Brain microvascular endothelial cell (primary cell): ENCODE data around the gene CHRNB4.

ENCODE experiments used
- DNase-seq: peaks from one replicate; pipeline ENCODE4 v3.0.0-alpha.2; 2020
- H3K27ac ChIP-seq: fragments of 250-450 bp; sonication (Bioruptor Pico); 2 replicates; pipeline ENCODE4 v1.5.1; 2020; ENCODE audit warnings: mild to moderate bottlenecking, moderate library complexity
- H3K27me3 ChIP-seq: fragments of 250-450 bp; sonication (Bioruptor Pico); replicated peaks from 2 replicates; pipeline ENCODE4 v1.5.1; 2020; ENCODE audit warnings: mild to moderate bottlenecking
- H3K36me3 ChIP-seq: fragments of 250-450 bp; sonication (Bioruptor Pico); replicated peaks from 2 replicates; pipeline ENCODE4 v1.5.1; 2020; ENCODE audit warnings: mild to moderate bottlenecking
- H3K4me3 ChIP-seq: 2 replicates; pipeline ENCODE4 v1.5.1; 2011; ENCODE audit warnings: low read depth, mild to moderate bottlenecking, control low read depth, low read length, moderate library complexity
- CTCF ChIP-seq: IDR thresholded peaks from 2 replicates; pipeline ENCODE4 v1.5.1; 2011; ENCODE audit warnings: low read depth, mild to moderate bottlenecking, moderate library complexity, low read length, control low read depth, inconsistent platforms; ENCODE audit errors: missing control alignments
- in situ Hi-C: cut with HindIII; loops from 2 replicates; pipeline ENCODE4 v1.10.0; 2017; ENCODE audit warnings: low sequenced_read_pairs, low pct_ligation_motif_present

CHRNB4 gene

GRCh38 chr15:78628227-78628626, 12.8 kb downstream of the CHRNB4 start:
- peaks cover 23% of the 10 kb centered on the region for H3K27me3 ChIP-seq
- H3K27ac ChIP-seq = no peak overlapping the region
- H3K36me3 ChIP-seq = no peaks in the 10 kb centered on the region
- no peak overlapping the region for H3K4me3 ChIP-seq
- no peak for DNase-seq
- no peak for TF ChIP-seq CTCF
- in situ Hi-C loops = no loop called here

GRCh38 chr15:78627348-78627747, 13.7 kb downstream of the CHRNB4 start:
- H3K27ac ChIP-seq = no peak overlapping the region
- in situ Hi-C loops = no loop called here
- no peaks in the 10 kb centered on the region for H3K36me3 ChIP-seq
- TF ChIP-seq CTCF = no peak
- H3K4me3 ChIP-seq = no peak overlapping the region
- DNase-seq = no peak
- peaks cover 28% of the 10 kb centered on the region for H3K27me3 ChIP-seq

- TF ChIP-seq CTCF = no peak
- no peak for DNase-seq
- peaks cover 36% of the 10 kb centered on the region for H3K27me3 ChIP-seq
Measured at GRCh38 chr15:78626381-78626995, 14.5 kb downstream of the CHRNB4 start.

GRCh38 chr15:78625606-78626280, 15.3 kb downstream of the CHRNB4 start:
- H3K27me3 ChIP-seq = peaks cover 43% of the 10 kb centered on the region
- in situ Hi-C loops = no loop called here
- H3K4me3 ChIP-seq = no peak overlapping the region
- H3K27ac ChIP-seq = no peak overlapping the region
- no peak for TF ChIP-seq CTCF
- no peaks in the 10 kb centered on the region for H3K36me3 ChIP-seq
- no peak for DNase-seq

More at GRCh38 chr15:78626381-78626995, 14.5 kb downstream of the CHRNB4 start:
- Histone ChIP-seq H3K36me3 (no peaks in the 10 kb centered on the region), H3K4me3 (no peak overlapping the region), H3K27ac (no peak overlapping the region)
- in situ Hi-C loops = no loop called here

- in situ Hi-C loops = no loop called here
- TF ChIP-seq CTCF = no peak
- no peak for DNase-seq
- Histone ChIP-seq H3K27me3 (peaks cover 51% of the 10 kb centered on the region), H3K36me3 (no peaks in the 10 kb centered on the region), H3K4me3 (no peak overlapping the region), H3K27ac (no peak overlapping the region)
Measured at GRCh38 chr15:78624651-78625590, 16.1 kb downstream of the CHRNB4 start.
